Hippocampal formation (tissue), 2 donors: ENCODE measurements around the gene SBK2.
"Not testable (repeated sequence)": the region's sequence is repeated elsewhere in the genome, so short reads cannot be mapped to it uniquely, and the experiment has no call there.

Source experiments
- DNase-seq, 2 donors: peaks; one replicate each; lab custom pipeline; 2025; lab: John Stamatoyannopoulos, UW

Gene SBK2

DNA sequence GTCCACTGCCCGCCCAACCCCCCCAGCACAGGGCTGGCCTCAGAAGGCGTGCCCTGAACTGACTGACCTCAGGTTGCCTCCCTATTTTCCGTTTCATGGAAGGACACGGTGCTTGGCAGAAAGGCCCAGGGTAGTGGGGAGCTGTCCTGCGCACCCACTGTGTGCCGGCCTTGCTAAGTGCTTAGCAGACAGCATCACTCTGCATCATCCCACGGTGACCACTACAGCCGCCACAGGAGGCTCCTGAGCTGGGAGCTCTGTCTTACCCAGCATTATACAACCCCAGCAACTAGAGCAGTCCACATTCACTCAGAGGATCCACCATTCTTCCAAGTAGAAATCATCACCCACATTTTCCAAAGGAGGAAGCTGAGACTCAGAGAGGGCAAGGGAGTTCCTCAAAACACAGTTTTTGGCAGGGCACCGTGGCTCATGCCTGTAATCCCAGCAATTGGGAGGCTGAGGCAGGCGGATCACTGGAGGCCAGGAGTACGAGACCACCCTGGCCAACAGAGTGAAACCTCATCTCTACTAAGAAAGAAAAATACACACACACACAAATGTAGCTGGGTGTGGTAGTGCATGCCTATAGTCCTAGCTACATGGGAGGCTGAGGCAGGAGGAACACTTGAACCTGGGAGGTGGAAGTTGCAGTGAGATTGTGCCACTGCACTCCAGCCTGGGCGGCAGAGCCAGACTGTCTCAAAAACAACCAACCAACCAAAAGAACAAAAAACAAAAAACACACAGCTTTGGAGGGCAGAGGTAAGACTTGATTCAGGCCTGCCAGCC, 1.6 kb downstream of the SBK2 start:
- no peak for DNase-seq

DNA sequence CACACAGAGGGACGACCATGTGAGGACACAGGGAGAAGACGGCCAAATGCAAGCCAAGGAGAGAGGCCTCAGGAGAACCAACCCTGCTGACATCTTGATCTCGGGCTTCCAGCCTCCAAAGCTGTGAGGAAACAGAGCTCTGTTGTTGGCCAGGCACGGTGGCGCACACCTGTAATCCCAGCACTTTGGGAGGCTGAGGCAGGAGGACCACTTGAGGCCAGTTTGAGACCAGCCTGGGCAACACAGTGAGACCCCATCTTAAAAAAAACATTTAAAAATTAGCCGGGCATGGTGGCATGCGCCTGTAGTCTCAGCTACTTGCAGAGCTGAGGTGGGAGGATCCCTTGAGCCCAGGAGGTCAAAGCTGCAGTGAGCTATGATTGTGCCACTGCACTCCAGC, 2.7 kb downstream of the SBK2 start:
- not testable (repeated sequence) for DNase-seq

DNA sequence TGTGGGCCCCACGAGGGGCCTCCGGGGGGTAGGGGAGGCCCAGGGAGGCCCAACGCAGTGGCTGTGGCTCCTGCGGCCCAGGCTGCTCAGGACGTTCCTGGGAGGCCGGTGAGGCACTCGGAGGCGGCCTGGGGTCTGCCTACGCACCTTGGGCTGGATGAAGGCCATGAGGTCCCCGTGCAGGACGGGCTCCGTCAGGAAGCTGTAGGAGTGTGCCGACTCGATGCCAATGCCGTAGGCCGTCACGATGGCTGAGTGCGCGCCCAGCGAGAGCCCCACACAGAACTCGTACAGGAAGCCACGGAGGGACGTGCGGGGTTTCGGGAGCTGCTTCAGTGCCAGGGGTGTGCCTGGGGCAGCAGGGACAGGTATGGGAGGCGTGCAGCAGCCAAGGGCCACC, 5.9 kb downstream of the SBK2 start:
- DNase-seq, result no peak

DNA sequence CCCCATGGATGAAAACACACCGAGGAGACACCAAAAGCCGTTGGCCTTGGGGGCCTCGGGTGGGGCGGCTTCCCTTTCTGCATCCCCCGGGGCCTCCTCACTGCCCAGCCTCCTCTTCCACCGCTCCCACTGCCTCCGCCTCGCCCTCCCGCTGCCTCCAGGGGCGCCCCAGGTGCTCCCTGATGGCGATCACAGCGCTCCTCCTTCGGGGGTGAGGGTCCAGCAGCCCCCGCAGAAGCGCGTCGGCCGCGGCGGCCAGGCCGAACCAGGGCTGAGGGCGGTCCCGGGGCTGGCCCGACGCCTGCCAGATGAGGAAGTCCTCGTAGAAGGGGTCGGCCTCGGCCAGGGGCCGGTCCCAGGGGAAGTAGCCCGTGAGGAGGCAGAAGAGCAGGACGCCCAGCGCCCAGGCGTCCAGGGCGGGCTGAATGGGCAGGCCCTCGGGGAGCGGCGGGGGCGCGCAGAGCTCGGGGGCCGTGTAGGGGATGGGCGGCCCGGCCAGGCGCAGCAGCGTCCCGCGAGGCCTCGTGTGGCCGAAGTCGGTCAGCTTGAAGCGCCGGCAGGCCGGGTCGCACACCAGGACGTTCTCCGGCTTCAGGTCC, 7.2 kb downstream of the SBK2 start:
- DNase-seq, result no peak

- DNase-seq, result no peak
Measured at GRCh38 chr19:55528030-55528803, 8.7 kb downstream of the SBK2 start.

GRCh38 chr19:55527197-55528029, 9.5 kb downstream of the SBK2 start:
- no peak for DNase-seq

DNA sequence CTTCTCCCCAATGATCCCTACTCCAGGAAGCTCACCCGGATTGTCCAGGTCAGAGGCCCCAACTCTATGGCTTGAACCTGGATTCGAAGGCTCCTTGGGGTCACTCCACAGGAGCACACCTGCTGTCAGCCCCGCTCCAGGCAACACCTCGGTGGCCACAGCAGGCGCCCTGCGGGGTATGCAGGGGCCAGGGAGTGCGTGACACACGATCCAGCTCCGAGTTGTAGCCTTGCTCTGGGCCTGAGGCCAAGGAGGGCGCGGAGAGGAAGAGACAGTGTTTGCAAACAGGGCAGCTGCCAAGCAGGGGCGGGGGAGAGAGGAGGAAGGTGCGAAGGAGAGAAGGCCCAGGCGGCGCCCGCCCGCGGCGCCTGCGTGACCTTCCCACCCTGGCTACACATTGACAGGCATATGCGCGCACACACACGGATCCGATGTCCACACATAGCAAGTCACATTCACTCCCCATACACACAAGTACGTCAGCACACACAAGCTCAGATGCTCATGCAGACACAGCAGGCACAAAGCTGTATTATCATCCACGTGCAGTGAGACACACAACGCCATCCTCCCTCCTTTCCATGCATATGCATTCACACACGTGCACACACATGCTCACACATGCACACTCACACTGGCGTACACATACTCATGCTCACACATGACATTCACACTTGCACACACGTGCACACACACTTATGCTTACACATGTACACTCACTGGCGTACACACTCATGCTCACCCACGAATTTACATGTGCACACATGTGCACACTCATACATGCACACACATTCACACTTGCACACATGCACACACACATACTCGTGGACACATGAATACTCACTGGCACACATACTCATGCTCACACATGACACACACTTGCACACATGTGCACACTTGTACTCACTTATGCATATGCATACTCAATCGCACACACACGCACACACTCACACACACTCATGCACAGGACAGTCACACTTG, 10.4 kb downstream of the SBK2 start:
- peak in 1 of 2 donors; percentile 5 for DNase-seq

DNA sequence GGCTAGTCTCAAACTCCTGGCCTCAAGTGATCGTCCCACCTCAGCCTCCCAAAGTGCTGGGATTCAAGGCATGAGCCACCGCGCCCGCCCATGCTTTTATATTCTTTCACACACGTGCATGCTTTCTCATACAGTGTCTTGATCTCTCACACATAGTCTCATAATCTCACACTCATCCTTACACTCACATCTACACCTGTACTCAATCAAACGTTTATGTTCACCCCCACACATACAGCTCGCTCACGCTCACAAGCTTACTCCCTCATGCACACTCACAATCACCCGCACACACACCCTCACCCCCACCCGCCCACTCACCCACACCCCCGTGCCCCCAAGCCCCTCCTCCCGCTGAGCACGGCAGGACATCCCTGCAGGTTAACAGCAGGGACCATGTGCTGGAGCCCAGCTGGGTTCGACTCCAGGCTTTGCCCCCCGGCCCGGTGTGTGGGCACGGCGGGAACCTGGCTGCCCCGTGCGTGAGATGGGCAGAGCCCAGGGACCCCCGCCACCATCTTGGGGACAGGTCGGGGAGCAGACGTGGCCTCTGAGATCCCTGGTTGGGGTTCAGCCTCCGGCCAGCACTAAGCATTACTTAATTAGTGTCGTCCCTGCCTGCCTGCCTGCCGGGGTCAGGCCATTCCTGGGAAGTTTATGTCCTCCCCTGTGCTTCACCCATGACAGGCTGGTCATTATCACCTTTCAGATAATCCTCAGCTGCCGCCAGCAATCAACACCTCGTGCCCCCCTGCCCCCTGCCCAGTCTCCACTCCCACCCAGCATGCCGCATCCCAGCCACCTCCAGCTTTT, 11.4 kb downstream of the SBK2 start:
- no peak for DNase-seq

GRCh38 chr19:55520691-55521292, 16.1 kb downstream of the SBK2 start:
- DNase-seq, result no peak

DNA sequence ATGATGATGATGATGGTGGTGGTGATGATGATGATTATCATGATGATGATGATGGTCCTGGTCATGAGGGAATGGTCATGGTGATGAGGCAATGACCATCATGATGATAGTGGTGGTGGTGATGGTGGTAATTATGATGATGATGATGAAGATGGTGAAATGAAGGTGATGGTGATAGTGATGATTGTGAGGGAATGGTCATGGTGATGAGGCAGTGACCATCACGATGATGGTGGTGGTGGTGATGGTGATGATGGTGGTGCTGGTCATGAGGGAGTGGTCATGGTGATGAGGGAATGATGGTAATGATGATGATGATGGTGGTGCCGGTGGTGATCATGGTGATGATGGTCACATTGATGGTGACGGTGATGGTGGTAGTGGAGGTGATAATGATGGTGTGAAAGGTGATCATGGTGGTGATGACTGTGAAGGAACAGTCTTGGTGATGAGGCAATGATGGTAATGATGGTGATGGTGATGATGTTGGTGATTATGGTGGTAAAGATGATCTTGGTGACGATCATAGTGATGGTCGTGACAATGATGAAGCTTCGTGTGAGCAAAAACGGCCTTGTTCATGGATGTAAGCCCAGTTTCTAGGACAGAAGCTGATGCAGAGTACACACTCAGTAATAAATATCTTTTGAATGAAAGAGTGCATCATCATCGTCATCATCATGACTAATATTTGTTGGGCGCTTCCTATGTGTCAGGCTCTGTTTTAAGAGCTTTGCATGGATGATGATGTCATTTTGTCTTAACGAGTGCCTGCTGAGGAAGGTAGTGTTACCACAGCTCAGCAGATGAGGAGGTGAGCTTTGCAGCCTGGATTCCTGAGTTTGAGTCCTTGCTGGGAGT, 17.3 kb downstream of the SBK2 start:
- DNase-seq, result no peak

GRCh38 chr19:55516878-55517620, 19.9 kb downstream of the SBK2 start:
- DNase-seq, result peak; percentile 91 to 94

DNA sequence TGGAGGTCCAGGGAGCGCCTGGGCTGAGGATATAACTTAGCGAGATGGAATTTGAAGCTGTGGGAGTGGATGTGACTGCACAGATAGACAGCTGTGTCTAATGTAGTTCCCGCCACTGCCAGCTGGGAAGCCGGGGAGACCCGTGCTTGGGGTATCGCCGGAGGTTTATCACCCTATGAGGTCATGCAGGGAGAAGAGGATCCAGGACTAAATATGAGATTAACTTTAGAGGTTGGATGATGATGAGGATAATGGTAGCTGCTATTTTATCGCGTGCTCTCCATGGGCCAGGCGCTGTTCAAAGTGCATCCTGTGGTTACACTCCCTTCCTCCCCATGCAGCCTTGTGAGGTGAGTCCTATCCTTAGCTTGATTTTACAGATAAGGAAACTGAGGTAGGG, 28.8 kb downstream of the SBK2 start:
- DNase-seq, result no peak

GRCh38 chr19:55504981-55505380, 32.0 kb downstream of the SBK2 start:
- no peak for DNase-seq

GRCh38 chr19:55504252-55504603, 32.7 kb downstream of the SBK2 start:
- DNase-seq, result no peak

- DNase-seq, result peak; percentile 90 to 95
Measured at GRCh38 chr19:55503502-55504251, 33.3 kb downstream of the SBK2 start.

- no peak for DNase-seq
Measured at GRCh38 chr19:55503157-55503501, 33.8 kb downstream of the SBK2 start.
